ENCODE results near the gene ALG11. TPM values are rescaled to one million over a fixed set of nuclear protein-coding genes. Genes with fewer than 3 reads are reported as not detected.

ALG11 gene
- total RNA-seq, 1 experiment from 2014 or later = 20.7 TPM

DNA sequence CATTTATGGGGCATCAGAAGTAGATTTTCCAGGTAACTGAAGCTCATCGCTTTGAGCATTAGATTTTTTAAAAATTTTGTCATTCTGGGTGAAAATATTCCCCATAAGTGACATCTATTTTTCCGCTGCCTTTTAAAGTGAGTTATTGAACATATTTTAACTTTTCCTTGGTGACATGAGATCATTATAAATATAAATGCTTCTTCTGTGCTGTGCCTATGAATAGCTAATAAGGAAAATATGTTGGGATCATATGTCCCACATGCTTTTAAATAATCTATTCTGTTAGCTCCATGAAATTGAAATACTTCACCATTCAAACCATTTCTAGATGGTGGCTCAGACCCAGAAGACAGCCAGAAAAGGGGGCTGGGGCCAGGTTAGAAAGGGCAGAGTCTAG is 15.0 kb upstream of the ALG11 start:
- DNase-seq (ENCODE audit: low read depth) = no peak

DNA sequence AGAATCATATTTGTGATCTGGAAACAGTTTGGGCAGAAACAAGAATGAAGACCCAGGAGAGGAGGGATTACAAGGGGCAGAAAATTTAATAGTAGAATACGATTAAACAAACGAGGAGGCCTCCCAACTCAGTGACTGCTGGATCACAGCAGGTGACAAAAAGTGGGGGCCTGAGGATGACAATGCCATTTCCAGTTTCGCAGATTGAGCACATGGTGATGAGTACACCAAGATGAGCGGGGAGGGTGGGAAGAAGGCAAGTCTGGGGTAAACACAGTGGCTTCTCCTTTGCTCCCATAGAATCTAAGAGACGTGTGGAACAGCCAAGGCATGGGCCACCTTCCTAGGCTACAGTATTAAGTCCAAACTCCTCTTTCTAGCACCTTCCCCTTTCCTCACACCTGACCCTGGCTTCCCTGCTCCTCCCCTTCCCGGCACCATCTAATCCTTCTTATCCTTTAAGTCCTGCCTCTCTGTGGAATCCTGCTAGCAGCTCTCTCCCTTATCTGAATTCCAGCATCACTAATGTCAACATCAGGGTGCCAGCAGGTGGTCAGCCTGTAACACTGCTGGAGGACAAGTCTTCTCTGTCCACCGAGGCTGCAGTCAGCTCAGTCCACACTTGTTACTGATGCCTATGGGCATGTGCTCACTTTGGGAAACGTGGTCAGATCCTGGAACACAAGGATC is 14.4 kb upstream of the ALG11 start:
- no peak for DNase-seq (ENCODE audit: low read depth)

DNA sequence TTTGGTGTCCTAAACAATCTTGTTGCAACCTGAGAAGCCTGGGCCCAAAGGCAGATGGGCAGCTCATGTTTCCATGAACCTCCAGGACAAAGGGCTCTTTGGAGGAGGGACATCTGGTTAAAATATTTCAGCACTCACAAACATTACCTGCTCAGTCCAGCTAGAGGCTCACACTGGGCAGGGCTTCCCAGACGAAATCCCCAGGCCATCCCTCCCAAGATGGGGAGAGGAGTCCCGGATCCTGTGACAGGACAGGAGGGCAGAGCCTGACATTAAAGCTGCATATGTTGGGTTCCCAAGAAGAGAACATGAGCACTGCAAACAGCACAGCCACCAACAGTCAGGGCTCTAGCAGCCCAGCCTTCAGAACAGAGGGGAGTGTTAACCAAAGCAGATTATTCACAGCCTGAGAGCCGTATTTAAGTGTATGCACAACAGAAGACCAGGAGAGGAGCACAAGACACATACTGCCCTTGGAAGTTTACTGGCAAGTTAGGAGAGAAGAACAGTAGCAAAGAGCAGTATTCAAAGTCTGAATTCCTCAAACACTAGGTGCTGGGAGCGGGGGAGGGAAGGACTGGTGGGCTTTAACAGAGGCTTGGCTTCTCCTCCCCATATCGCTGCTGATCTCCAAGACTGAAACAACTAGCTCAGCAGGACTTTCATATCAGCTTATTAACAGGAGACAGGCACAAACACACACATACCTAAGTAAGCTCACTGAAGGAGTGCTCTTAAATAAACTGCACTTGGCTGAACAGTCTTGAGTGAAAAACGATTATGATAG is 13.3 kb upstream of the ALG11 start:
- DNase-seq (ENCODE audit: low read depth) = no peak

DNA sequence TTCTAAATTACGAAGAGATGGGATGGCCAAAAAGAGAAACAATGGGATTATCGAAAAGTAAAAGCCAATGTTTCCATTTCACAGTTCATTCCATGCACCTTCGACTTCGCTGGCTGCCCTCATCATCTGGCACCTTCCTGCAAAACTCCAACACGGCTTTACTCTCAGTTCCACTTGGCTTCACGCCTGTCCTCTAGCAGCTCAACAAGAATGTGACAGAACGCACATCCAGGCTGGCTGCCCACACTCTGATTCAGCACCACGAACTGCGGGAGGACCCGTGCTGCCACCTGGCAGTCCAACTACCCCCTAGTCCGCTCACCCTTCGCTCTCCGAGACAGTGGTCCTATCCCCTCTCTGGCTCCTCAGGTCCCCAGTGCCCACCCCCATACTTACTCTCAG is 12.7 kb upstream of the ALG11 start:
- peak; percentile 46 for DNase-seq (ENCODE audit: low read depth)

DNA sequence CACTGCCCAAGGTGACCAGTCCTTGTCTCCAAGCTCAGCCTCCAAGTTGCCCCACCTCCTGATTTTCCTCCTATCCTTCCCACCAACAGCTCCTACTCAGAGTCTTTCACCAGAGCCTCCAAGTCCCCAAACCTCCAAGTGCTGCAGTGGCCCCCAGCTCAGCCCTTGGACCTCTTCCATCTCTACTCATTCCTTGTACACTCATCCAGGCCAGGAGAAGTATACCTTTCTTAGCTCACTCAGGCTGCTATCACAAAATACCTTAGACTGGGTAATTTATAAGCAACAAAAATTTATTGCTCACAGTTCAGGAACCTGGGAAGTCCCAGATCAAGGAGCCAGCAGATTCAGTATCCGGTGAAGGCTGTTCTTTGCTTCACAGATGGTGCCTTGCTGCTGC is 12.3 kb upstream of the ALG11 start:
- DNase-seq (ENCODE audit: low read depth) = no peak

DNA sequence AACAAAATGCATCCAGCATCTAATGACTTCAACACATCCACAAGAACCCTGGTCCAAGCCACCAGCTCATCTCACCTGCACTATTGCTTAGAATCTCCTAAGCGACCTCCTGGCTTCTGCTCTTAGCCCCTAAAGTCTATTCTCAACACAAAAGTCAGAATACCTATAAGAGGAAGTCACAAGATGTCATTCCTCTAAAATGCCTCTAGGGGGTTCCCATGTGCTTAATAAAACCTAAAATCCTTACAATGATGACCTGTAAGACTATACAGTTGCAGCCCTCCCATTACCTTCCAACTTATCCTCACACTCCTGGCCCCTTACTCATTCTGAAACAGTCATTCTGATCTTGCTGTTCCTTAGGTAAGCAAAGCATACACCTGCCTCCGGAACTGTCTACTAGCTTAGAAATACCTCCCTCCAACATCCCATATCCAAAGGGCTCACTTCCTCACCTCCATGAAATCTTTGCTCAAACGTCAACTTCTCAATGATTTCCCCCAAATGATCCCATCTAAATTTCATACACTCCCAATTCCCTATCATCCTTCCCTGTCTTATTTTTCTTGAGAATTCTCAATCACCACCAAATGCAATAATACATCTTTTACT is 11.0 kb upstream of the ALG11 start:
- DNase-seq (ENCODE audit: low read depth) = peak; percentile 39

DNA sequence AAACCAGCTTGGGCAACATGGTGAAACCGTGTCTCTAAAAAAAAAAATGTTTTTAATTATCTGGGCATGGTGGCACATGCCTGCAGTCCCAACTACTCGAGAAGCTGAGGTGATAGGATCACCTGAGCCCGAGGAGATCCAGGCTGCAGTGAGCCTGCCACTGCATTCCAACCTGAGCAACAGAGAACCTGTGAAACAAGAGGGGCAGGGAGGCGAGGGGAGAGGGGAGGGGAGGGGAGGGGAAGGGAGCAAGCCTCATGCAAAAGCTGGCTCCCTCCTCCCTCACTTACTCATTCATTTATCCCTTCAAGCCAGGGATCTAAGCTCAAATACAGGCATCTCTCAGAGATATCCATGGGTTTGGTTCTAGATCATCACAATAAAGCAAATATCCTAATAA is 9.8 kb upstream of the ALG11 start:
- DNase-seq (ENCODE audit: low read depth) = no peak

DNA sequence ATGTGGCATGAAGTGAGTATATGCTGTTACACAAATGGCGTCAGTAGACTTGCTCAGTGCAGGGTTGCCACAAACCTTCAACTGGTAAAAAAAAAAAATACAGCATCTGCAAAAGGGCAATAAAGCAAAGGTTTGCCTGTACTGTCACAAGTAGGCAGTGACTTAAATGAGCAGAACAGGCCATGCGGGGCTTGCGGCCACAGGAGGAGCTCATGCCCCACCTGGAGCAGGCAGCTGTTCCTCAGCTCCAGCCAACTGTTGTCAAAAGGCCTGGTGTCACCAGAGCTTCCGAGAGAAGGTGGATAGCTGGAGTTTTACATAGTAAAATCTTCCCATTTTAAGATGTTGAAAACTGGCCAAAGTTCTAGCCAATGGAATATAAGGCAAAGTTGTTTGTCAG is 8.7 kb upstream of the ALG11 start:
- DNase-seq (ENCODE audit: low read depth) = no peak

DNA sequence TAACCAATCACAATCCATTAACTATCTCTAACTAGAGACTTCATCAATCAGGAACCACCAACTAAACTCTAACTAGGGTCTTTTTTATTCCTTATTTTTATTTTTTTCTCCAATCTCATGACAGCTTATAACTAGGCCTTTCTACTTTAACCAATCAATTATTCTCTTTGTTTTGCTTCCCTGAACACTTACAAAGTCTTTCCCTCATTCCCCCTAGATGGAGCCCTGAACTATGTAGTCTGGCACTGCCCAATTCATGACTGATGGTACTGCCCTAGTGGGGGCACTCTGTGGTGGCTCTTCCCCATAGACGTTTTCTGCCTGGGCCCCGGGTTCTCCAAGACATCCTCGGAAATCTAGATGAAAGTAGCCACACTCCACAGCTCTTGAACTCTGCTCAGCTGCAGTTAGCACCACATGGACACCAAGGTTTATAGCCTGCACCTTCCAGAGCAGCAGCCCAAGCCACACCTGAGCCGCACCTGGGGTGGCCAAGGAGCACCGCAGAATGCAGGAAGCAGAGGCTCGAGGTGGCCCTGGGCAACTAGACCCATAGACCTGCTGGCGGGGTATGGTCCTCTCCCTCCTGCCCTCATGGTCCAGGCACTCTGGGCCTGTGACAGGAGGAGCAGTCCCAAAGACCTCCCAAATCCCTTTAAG is 7.6 kb upstream of the ALG11 start:
- no peak for DNase-seq (ENCODE audit: low read depth)

DNA sequence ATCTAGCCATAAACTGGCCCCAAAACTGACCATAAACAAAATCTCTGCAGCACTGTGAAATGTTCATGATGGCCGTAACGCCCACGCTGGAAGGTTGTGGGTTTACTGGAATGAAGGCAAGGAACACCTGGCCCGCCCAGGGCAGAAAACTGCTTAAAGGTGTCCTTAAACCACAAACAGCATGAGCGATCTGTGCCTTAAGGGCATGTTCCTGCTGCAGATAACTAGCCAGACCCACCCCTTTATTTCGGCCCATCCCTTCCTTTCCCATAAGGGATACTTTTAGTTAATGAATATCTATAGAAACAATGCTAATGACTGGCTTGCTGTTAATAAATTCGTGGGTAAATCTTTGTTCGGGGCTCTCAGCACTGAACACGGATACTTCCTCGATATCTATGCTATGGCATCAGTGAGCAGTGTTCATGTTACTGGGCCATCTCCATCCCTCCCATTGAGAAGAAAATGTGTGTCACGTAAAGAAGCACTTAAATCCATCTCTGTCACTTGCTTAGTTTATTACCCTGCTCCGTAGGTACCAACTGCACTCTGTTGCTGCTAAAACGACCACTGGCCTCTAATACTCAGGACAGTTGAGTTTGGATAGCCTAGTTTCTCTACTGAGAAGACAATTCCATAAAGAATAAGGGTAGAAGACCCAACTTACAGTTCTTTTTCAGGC is 6.2 kb upstream of the ALG11 start:
- DNase-seq (ENCODE audit: low read depth) = no peak

DNA sequence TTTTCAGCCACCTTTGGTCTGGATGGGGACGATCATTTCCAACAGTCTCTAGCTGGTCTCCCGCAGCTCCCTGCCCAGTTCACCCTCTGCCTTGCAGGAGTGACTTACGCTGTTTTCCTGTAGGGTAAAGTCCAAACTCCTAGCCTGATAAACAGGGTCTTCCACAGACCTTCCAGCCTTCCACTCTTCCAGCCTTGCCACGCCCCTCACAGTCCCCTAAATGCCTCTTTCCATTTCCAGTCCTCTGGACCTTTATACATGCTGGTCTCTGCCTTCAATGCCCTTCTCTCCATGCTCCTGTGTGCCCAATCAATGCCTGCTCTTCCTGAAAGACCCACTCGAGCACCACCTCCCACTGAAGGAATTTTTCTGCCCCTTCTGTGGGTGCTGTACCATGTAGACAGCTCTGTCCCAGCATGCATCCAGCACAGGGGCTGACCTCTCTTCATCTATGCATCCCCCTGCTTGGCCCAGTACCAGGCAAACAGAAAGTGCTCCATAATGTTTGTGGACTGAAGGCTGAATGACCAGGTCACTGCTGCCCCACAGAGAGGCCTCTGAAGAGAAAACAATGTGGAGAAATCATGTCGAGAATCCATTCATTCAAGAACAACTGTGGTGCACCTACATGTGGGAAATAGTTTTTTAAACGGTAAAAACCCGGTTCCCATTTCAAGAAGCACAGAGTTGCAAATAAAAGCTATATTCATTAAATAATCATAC is 5.5 kb upstream of the ALG11 start:
- no peak for DNase-seq (ENCODE audit: low read depth)

DNA sequence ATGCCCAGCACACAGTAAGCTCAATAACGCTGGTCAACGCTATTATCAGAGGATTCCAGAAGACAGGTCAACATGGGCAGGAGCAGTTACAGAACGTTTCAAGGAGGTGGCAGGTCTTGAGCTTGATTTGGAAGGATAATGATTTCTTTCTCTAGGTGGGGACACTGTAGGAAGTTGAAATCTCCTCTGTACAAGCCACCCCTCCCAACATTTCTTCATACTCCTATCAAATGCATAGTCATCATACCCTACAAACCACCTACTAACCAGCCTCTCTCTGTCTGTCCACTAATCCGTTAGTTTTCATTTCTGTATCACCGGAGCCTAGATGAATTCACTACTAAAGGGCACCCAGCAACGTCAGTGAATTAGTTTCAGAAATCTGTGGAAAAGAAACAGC is 2.3 kb upstream of the ALG11 start:
- DNase-seq (ENCODE audit: low read depth) = no peak

DNA sequence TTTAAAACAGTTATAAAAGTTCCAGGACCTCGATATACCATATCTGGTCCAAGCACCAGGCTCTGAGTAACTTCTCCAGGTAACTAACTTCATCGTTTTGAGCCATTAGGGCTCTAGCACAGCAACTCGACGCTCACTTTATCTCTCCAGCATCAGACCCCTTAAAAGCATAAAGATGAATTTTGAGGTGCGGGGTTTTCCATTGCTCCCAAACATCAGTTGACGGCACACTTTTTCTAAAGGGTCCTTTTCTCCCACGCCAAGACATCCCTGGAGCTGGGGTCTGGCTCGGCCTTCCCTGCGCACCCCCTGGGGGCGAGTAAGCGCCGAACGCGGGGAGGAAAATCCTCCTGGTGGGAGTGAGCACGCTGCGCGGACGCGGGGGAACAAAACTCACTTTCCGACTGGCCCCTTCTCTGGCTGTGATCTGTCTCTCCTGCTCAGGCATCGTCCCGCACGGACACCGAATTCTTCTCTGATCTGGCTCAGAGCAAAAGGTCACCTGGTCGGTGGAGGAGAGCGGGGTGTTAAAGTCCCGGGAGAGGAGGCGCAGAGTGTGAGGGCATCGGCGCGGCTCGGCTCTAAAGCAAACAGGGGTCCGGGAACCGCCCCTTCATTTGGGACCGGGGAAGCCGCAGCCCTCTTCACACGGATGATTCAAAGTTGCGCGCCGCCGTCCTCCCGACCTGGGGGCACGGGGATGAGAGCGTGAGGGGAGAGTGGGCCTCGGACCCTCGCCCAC is 1.1 kb upstream of the ALG11 start, which contains the start of gene ATP7B:
Gene ATP7B, minus strand, starts transcription at position 561 of the 742 bp plus-strand sequence. Its CDS starts 113 bp downstream, at position 448.
- DNase-seq (ENCODE audit: low read depth) = peak; percentile 8

DNA sequence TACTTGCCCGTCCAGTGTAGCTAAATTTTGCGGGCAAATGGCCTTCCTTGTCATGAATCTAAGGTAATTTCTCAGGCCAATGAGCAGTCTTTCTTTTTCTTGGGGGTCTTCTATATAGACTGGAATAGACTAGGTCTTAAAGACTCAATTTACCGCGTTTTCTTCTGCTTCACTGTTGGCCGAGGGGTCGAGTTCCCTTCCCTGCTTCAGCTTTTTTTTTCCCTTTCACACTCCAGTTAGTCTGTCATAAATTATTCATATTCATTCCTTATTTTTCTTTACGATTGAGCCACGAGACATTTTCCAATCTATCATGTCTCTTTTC is 276 bp downstream of the ALG11 start:
- DNase-seq (ENCODE audit: low read depth) = no peak

DNA sequence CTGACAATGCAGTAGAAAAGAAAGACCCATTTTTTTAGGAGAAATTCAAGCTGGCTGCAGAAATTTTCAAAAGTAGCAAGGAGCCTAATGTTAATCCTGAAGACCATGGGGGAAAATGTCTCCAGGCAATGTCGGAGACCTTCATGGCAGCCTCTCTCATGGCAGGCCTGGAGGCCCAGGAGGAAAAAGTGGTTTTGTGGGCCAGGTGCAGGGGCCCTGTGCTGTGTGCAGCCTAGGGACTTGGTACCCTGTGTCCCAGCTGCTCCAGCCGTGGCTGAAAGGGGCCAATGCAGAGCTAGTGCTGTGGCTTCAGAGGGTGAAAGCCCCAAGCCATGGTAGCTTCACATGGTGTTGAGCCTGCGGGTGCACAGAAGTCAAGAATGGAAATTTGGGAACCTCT is 4.1 kb downstream of the ALG11 start:
- DNase-seq (ENCODE audit: low read depth) = no peak

DNA sequence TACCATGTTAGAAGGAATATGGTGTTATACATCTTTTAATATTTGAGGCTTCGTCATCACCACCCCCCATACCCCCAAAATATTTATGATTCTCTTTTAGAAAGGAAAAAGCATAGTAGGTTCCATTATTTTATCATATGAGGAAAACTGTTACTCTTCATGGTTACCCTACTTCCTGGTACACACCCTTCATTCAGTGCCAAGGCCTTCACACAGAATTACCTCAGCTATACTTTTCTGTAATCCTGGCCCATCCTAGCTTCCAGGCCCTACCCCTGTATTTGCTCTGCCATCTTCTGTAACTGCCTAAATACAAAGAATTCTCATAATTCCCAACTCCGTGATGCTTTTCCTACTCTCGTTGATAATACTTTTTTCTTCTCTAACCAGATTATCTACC is 8.0 kb downstream of the ALG11 start:
- no peak for DNase-seq (ENCODE audit: low read depth)

DNA sequence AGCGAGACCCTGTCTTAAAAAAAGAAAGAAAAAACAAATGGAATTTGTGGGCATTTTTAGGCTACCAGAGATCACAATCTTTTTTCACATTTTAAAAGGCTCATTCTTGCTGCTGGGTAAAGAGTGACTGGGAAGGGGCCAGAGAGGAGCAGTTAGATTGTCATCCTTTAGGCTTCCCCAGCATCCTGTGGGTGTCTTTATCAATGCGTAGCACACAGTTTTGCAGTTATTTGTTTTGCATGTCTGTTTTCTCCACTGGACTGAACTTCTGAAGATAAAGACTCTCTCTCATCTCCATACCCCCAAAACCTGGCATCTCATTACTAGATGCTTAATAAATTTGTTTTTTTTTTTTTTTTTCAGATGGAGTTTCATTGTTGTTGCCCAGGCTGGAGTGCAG is 10.2 kb downstream of the ALG11 start:
- DNase-seq (ENCODE audit: low read depth) = no peak

DNA sequence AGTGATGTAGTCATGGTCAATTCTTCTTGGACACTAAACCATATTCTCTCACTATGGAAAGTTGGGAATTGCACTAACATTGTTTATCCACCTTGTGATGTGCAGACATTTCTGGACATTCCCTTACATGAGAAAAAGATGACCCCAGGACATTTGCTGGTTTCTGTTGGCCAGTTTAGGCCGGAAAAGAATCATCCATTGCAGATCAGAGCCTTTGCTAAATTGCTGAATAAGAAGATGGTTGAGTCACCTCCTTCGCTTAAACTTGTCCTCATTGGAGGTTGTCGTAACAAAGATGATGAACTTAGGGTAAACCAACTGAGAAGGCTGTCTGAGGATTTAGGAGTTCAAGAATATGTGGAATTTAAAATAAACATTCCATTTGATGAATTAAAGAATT is 12.3 kb downstream of the ALG11 start, which contains the start of gene UTP14C:
Gene UTP14C, plus strand, starts transcription at position 211 of the 400 bp plus-strand sequence. CDS start 4,114 bp downstream, outside the sequence.
- DNase-seq (ENCODE audit: low read depth) = no peak

DNA sequence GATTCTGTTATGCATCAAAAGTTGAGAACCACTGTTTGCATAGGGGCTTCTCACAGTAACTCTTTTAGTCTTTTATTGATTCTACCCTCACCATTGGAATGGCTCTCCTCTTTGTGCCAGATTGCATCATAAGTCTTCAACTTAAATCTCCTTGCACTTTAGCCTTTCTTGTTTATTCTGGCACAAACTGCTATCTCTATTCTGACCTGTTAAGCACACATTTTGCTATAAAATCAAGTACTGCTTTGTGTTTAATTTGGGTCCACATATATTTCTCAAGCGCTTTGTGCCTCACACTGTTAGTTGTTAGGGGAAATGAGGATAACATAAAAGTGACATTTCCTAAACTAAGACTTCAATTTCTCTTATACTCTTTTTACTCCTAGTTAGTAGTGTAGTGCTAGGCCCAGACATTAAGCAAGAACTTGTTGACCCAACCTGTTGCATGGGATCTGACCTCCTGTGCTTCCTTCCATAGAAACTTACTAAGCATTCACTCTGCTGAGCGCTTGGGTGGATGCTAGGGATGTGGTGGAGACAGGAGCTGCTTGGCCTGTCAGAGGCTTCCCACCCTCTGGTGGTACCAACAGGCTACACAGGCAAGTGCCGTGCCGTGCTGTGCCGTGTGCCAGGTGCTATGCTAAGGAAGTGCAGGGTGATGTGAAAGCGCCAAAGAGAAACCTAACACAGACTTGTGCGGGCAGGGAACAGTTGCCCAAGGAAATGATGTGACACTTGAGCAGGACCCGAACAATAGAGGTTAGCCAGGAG is 13.5 kb downstream of the ALG11 start:
- no peak for DNase-seq (ENCODE audit: low read depth)

DNA sequence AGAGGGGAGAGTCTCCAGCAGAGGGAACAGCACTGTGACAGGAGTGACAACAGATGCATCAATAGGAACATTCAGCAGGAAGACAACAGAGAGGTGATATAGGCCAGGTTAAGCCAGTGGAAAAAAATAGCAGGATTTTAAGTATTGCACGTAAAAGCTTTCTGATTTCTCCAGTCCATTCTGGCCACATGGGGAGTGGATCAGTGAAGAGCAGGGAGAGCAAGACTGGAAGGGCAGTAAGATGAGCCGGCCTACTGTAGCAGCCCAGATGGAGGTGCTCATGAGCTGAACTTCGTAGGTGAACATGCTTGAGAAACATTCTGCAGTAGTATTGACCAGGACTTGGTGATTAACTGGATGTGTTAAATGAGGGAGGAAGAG is 14.0 kb downstream of the ALG11 start:
- no peak for DNase-seq (ENCODE audit: low read depth)
